GM18870 (cell line): Measurements from ENCODE around the gene PPM1A.

Experiments used
- ATAC-seq: cut with Tn5 transposase; IDR thresholded peaks from one replicate; pipeline ENCODE4 v1.9.1; 2021; ENCODE audit warnings: moderate library complexity; ENCODE audit not compliant: unreplicated experiment

Gene PPM1A

DNA sequence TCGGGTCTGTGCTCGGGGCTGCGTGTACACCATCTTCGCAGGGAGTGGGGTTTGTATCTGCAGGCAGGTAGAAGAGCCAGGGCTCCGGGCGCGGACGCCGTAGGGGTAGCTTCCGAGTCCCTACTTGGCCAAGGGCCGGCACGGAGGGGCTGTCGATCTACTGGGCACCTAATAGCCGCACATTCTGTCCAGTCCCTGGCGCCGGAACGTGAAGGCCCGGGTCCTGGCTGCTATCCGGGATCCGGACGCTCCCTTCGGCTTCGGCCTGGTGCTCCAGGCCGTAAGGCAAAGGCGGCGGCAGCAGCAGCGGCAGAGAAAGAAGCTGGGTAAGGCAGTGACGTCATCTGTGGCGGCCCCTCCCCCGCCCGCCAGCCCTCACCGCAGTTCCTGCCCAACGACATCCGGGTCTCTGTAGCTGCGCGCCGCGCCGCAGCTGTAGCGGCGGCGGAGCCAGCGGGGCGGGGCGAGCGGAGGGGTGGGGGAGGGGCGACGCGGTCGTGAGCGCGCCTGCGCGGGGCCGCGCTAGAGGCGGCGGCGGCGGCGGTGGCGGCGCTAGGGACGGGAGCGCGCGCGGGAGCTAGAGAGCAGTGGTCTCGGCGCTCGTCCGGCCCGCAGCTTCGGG is at the start of gene PPM1A:
TSS of gene PPM1A (plus strand) at position 525 of the 622 bp plus-strand sequence. CDS start 33,483 bp downstream, outside the sequence.
- ATAC-seq, result peak; percentile 72

DNA sequence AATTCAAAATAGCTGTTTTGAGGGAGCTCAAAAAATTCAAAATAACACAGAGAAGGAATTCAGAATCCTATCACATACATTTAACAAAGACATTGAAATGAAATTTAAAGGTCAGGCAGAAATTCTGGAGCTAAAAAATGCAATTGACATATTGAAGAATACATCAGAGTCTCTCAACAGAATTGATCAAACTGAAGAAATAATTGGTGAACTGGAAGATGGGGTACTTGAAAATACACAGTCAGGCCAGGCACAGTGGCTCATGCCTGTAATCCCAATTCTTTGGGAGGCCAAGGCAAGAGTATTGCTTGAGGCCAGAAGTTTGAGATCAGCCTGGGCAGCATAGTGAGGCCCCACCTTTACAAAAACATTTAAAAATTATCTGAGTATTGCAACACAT is 49.7 kb upstream of the PPM1A start:
- no peak for ATAC-seq

DNA sequence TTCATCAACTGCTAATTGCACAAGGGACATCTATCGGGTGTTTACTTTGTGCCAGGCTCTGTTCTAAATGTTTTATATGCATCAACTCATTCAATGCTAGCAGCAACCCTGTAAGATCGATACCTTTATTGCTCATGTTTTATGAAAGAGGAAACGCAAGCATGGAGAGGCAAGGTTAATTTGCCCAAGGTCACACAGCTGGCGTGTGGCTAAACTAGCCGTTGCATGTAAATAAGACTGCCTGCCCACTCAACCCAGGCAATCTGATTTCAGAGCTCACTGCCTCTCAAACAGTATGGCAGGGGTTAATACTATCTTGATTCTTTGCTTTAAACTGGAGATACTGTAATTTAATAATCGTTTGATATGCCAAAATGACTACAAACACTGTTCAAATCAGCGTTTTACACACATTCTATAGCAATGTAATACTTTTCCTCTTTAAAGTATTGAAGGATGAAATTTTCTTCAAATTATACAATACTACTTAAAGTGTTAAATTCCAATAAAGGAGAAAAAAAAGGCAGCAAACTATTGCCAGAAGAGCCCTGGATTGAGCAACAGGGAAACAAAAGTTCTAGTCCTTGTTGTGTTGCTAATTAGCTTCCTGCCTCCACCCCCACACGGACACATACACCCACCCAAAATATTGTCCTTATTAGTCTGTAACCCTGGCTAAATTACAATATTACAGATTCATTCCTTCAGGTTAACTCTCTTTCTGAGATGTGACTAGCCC is 44.7 kb upstream of the PPM1A start:
- peak; percentile 81 for ATAC-seq

- peak; percentile 40 for ATAC-seq
Measured at GRCh38 chr14:60204843-60205774, 43.9 kb upstream of the PPM1A start.

GRCh38 chr14:60206249-60206670 is 42.8 kb upstream of the PPM1A start:
- no peak for ATAC-seq

DNA sequence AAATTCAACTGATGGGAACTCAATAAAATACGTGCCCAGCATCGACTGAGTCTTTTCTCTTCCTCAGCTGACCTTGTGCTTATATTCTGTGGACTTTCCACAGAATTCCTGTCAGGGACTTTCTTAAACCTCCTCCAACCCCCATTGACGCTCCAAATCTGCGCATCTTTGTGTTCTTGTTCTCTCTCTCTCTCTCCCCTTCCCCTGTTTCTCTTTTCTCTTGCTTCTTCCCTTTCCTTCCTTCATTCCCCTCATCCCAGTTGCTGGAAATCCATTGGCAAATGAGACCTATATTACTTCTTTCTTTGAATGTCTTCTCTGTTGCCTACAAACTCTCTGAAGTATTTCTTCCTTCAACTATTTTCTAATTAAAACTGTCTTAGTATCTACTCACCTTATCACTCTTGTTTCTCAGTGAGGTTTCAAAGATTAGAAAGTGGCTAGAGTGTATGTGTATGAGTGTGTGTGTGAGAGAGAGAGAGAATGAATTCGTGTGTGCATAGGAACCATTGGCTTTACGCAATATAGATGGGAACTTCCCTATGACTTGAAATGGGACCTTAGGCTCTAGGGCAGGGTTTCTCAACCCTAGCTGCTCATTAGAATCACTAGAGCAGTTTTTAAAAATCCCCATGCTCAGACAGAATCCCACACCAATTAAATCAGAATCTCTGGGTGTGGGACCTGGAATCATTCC is 42.0 kb upstream of the PPM1A start:
- peak; percentile 42 for ATAC-seq

DNA sequence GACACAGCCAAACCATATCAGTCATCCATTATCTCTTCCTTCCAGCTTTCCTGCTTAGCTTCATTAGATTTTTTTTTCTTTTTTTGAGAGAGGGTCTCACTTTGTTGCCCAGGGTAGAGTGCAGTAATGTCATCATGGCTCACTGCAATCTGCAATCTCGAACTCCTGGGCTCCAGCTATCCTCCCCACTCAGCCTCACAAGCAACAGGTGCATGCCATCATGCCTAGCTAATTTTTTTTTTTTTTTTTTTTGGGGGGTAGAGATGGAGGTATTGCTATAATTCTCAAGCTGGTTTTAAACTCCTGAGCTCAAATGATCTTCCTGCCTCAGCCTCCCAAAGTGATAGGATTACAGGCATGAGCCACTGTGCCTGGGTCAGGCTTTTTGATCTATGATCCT is 38.3 kb upstream of the PPM1A start:
- no peak for ATAC-seq

DNA sequence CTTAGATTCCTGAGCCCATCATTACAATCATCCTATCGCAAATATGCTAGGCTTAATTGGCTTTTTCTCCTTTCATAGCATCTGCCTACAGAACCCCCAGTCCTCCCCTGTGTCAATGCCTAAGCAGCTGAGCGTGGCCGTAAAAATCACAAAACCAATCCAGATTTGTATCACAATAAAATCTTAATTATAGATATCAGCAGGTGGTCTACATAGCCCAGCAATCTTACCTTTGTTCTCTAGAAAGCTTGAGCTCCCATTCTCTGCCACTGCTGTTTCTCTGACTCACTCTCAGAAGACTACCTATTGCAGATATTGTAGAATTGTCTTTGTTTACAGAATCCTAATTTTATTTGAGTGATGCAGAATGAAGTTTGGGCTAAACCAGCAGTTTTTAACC is 37.9 kb upstream of the PPM1A start:
- ATAC-seq, result no peak

DNA sequence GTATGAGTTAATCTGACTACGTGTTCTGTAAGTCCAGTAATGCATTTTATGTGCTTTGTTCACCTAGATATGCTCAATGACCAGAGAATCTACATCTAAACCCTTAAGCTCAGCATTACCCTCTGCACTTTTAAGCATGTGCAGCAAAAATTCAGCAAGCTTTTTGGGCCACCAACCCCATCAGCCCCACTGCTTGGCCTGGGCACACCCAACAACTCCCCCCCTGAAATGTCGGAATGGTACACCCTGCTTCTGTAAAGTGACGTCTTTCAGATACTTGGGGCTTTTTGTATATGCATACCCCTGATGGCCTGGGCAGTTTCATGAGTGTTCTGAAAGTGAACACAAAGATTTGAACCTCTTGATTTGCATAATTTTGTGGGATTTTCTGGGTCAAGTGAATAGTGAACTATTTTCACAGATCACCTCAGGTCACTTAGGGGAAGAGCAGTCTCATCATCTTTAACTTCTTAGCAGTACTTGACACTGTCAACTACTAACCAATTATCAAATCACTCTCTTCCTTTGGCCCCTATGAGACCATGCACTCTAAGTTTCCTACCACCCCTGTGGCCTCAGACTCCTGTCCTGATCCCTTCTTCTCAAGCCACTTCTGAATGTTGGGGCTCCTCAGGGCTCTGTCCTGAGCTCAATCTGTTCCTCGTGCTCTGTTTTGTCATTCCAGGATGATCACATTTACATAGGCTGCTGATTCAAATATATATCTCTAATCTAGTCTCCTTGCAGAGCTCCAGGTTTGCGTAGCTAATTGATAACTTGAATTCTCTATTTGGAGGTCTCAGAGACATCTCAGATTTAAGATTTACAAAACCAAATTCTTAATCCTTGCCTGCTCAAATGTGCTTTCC is 36.3 kb upstream of the PPM1A start:
- ATAC-seq, result peak; percentile 94

- ATAC-seq, result no peak
Measured at GRCh38 chr14:60214003-60214402, 35.0 kb upstream of the PPM1A start.

DNA sequence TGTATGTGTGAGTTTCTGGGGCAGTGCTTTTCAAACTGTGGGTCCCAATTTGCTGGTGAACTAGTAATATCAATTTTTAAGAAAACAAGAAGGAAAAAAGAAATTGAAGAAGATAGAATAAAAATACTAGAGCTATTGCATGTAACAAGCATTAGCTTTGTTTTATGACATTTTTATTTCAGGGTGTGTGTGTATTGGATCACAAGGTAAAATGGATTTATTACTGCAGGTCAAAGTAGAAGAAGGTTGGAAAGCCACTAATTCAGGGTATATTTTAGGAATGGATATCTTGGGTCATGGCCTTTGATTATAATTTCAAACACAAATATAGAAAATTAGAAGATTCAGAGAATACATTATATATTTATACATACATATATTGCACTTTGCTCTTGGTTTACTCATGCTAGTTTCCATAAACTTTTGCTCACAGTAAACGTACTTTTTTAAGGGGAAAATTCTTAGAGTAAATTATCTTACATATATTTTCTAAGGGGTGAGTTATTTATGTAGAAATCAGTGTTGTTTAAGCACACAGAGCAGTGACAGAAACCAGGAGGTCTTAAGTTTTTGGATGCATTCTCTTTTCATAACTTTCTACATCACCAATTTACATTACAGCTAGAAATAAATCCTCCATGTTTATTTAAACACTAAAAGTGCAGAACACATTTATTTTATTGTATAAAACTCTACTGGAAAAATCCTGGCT is 34.5 kb upstream of the PPM1A start:
- no peak for ATAC-seq

GRCh38 chr14:60215127-60215444 is 33.9 kb upstream of the PPM1A start:
- no peak for ATAC-seq

DNA sequence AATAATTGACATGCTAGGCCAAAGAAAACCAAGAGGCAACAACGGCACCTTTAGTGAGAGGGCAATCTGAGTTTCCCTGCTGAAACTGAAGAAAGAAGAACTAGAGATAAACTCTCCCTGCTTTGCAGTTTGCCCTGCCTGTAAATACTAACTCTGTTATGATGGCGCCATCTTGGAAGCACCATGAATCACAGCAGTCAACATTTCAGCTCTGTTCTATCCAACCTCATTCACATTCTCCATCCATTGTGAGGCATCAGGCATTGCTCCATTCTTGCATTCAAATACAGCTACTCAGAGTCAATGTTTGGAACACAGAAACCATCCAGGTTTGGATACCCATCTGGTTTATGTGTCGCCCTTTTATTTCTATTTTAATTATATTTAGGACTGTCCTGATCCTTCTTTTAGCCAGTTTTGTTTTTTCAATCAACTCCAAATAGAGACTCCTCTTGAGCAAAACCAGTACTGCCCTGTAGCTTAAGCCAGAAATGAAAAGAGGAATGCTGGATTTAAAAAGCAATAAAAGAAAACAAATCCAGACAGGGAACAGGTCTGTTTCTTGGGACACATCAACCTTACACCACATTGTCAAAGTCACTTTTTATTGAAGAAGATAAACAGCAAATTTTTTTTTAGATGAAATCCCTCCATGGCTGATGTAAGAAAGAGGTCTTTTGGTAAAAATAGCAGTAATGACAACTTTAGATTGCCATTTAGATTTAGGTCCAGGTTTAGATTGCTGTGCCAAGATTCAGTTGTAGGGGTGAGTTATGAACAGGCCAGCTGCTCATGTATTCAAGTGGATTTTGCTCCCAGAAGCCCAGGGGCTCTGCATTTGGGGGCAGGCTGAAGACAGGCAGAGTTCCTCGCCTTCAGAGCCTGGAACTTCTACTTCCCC is 33.3 kb upstream of the PPM1A start:
- no peak for ATAC-seq

GRCh38 chr14:60217713-60218112 is 31.3 kb upstream of the PPM1A start:
- ATAC-seq, result no peak

DNA sequence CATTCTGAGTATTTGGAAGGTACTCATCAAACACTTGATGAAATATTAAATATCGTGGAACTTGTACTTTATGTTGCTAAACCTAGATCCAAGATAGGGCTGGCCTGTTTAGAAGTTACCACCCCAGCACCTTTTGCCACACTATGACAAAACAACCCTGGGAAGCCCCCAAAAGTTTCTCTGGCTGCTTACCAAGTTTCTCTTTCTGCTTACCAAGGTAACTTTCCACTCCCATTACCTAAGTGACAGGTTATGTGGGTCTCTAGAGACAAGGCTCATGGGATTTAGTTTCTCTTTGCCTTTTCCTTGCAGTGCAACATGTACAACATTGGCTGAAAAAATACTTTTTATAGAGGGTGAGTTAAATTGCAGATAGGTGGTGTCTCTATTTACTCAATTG is 28.9 kb upstream of the PPM1A start:
- peak; percentile 63 for ATAC-seq

- ATAC-seq, result no peak
Measured at GRCh38 chr14:60220917-60221316, 28.1 kb upstream of the PPM1A start.

DNA sequence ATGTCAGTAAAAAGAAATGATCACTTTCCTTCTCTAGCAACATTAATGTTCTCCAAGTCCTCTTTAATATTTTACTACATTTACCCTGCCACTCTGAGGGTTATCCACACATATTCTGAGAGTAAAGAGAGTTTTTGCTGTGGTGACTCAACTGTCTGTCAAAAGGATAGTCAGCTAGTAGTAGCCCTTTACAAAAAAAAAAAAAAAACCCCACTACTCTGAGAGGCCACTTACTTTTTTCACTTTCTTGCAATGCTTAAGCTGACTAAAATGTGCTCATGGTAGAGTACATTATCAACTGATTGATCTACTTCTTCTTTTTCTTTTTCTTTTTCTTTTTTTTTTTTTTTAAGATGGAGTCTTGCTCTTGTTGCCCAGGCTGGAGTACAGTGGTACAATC is 27.6 kb upstream of the PPM1A start:
- ATAC-seq, result no peak

DNA sequence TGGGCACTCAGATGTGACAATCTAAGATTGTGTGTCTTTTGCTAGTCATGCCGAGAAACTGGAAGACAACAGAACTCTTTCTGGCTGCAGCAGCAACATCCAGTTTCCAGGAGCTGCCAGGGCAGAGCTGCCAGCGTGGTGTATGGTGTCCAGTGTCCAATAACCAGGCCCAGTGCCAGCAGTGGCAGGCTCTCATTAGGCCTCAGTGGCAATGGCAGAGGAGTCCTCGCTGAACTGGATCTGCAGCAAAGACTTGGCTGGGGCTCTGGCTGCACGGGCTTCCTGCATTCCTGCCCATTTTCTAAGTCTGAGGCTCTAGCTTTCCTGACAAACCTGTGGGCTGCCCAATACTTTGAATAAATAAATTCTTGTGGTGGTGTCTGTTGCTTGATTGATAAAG is 26.2 kb upstream of the PPM1A start:
- no peak for ATAC-seq

DNA sequence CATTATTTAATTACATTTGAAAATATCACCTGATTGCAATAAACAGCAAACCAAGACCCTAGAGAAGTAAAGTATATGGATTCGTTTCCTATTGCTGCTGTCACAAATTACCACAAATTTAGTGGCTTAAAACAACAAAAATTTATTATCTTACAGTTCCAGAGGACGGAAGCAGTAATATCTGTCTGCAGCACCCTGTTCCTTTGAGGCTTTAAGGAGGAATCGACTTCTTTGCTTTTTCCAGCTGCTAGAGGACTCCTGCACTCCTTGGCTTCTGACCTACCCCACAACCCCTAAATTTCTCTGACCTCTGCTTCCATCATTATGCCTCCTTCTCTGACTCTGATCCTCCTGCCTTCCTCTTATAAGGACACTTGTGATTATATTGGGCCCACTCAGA is 23.8 kb upstream of the PPM1A start:
- no peak for ATAC-seq
